ENCODE results near the gene SFTPD.

Gene SFTPD

GRCh38 chr10:79941585-79942210 is 7.2 kb downstream of the SFTPD start:
- Histone ChIP-seq H3K27me3 (no peaks in the 10 kb centered on the region), H3K4me1 (no peaks in the 10 kb centered on the region), H3K36me3 (no peaks in the 10 kb centered on the region), H3K9me3 (no peaks in the 10 kb centered on the region), H3K4me3 (ENCODE audit: low read depth, low read length) (no peak overlapping the region)
- TF ChIP-seq, protein P1, sequence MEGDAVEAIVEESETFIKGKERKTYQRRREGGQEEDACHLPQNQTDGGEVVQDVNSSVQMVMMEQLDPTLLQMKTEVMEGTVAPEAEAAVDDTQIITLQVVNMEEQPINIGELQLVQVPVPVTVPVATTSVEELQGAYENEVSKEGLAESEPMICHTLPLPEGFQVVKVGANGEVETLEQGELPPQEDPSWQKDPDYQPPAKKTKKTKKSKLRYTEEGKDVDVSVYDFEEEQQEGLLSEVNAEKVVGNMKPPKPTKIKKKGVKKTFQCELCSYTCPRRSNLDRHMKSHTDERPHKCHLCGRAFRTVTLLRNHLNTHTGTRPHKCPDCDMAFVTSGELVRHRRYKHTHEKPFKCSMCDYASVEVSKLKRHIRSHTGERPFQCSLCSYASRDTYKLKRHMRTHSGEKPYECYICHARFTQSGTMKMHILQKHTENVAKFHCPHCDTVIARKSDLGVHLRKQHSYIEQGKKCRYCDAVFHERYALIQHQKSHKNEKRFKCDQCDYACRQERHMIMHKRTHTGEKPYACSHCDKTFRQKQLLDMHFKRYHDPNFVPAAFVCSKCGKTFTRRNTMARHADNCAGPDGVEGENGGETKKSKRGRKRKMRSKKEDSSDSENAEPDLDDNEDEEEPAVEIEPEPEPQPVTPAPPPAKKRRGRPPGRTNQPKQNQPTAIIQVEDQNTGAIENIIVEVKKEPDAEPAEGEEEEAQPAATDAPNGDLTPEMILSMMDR (IDR thresholded peaks at IDR 0.05; ENCODE audit: low read depth, low read length) = no peak
- DNase-seq = no peak

DNA sequence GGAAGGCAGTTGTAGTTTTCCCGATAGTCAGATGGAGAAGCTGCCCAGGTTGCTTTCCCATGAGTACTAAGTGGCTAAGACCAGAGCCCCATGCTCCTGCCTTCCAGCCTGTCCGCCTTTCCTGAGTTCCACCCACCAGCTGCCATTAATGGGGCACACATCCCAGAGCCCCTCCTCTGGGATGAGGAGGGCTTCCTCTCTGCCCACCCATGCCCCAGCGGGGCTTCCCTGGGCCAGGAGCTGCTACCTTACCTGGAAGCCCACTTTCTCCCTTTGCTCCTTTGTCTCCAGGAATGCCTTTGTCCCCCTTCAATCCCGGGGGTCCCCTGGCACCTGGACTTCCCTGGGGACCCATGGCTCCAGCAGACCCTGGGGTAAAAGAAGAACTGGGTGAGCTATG is 7.8 kb downstream of the SFTPD start:
- no peaks in the 10 kb centered on the region for H3K4me1 ChIP-seq
- no peaks in the 10 kb centered on the region for H3K27me3 ChIP-seq
- TF ChIP-seq, protein P1 (IDR thresholded peaks at IDR 0.05; ENCODE audit: low read depth, low read length) = no peak
- H3K4me3 ChIP-seq (ENCODE audit: low read depth, low read length) = no peak overlapping the region
- H3K9me3 ChIP-seq = no peaks in the 10 kb centered on the region
- DNase-seq = no peak
- H3K36me3 ChIP-seq = no peaks in the 10 kb centered on the region

- TF ChIP-seq, protein P1 (IDR thresholded peaks at IDR 0.05; ENCODE audit: low read depth, low read length) = no peak
- Histone ChIP-seq H3K9me3 (no peaks in the 10 kb centered on the region), H3K4me1 (no peaks in the 10 kb centered on the region), H3K36me3 (no peaks in the 10 kb centered on the region), H3K4me3 (ENCODE audit: low read depth, low read length) (no peak overlapping the region), H3K27me3 (no peaks in the 10 kb centered on the region)
- DNase-seq = no peak
Measured at GRCh38 chr10:79940431-79940830, 8.5 kb downstream of the SFTPD start.

- Histone ChIP-seq H3K9me3 (no peaks in the 10 kb centered on the region), H3K4me1 (no peaks in the 10 kb centered on the region), H3K36me3 (no peaks in the 10 kb centered on the region), H3K27me3 (no peaks in the 10 kb centered on the region), H3K4me3 (ENCODE audit: low read depth, low read length) (no peak overlapping the region)
- TF ChIP-seq, protein P1 (IDR thresholded peaks at IDR 0.05; ENCODE audit: low read depth, low read length) = no peak
- DNase-seq = no peak
Measured at GRCh38 chr10:79939969-79940368, 8.9 kb downstream of the SFTPD start.

DNA sequence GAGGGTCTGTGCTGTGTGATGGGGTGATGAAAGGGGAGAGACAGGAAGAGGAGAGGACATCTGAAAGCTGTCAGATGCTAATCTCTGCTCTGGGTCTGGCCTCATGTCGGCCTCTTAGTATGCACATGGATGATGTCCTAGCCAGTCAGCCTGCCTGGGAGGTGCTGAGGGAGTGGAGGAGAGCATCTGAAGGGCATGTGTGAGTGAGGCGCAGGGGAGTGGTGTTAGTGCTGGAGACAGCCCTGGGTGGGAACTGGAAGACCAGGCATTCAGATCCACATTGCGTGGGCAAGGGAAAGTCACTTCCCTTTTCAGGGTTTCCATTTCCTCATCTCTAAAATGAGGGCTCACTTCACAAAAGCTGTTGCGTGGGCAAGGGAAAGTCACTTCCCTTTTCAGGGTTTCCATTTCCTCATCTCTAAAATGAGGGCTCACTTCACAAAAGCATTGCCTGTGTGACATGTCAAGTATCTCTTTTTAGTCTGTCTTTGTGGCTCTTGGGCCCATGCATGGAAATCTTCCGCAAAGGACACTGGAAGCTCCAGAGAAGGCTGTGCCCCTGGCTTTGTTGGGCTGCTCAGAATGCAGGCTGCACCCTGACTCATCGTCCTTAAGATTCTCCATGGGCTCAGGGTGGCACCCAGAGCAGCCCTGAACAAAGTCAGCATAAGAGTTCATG is 10.0 kb downstream of the SFTPD start:
- Histone ChIP-seq H3K9me3 (no peaks in the 10 kb centered on the region), H3K4me3 (ENCODE audit: low read depth, low read length) (no peak overlapping the region), H3K36me3 (no peaks in the 10 kb centered on the region), H3K27me3 (no peaks in the 10 kb centered on the region), H3K4me1 (no peaks in the 10 kb centered on the region)
- TF ChIP-seq, protein P1 (IDR thresholded peaks at IDR 0.05; ENCODE audit: low read depth, low read length) = no peak
- DNase-seq = peak; percentile 15

DNA sequence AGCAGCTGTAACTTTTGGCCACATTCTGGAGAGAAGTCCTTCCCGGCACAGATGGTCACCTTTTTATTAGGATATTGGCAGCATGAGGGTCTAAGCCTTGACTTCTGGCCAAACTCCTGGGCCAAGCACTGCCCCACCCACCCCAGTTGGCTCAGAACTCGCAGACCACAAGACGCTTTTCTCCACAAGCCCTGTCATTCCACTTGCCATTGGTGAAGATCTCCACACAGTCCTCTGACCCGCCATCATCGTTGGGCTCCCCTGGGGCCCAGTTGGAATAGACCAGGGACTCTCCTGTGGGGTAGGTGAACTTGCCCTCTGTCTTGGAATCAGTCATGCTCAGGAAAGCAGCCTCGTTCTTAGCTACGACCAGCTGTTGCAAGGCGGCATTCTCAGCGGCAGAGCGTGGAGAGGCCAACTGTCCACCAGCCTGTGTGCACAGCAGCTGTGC is 11.2 kb downstream of the SFTPD start:
- H3K9me3 ChIP-seq = no peaks in the 10 kb centered on the region
- H3K4me3 ChIP-seq (ENCODE audit: low read depth, low read length) = no peak overlapping the region
- no peaks in the 10 kb centered on the region for H3K27me3 ChIP-seq
- TF ChIP-seq, protein P1 (IDR thresholded peaks at IDR 0.05; ENCODE audit: low read depth, low read length) = no peak
- DNase-seq = no peak
- no peaks in the 10 kb centered on the region for H3K4me1 ChIP-seq
- no peaks in the 10 kb centered on the region for H3K36me3 ChIP-seq
